Fibroblast of pulmonary artery (primary cell): ENCODE results near the gene RAP1GAP2.
A peak's percentile ranks its signal among the peaks of the same experiment; 100 is the strongest.

Source experiments
- DNase-seq: peaks from one replicate; pipeline ENCODE4 v3.0.0-alpha.2; 2010; ENCODE audit warnings: low read depth
- H3K4me3 ChIP-seq: replicated peaks from 2 replicates; pipeline ENCODE4 v1.5.1; 2011; ENCODE audit warnings: low read depth, mild to moderate bottlenecking, control low read depth, low read length, moderate library complexity
- CTCF ChIP-seq: IDR thresholded peaks from 2 replicates; pipeline ENCODE4 v1.5.1; 2011; ENCODE audit warnings: mild to moderate bottlenecking, control low read depth, low read length, inconsistent platforms; ENCODE audit errors: missing control alignments

Gene RAP1GAP2

GRCh38 chr17:2822358-2822757, 26.1 kb downstream of the RAP1GAP2 start:
- no peak for TF ChIP-seq CTCF
- DNase-seq: no peak

GRCh38 chr17:2825253-2825970, 29.2 kb downstream of the RAP1GAP2 start:
- no peak for TF ChIP-seq CTCF
- no peak overlapping the region for H3K4me3 ChIP-seq
- no peak for DNase-seq

More at GRCh38 chr17:2822358-2822757, 26.1 kb downstream of the RAP1GAP2 start:
- no peak overlapping the region for H3K4me3 ChIP-seq

GRCh38 chr17:2828397-2829038, 32.3 kb downstream of the RAP1GAP2 start:
- TF ChIP-seq CTCF: peak; percentile 85
- DNase-seq: peak; percentile 44
- H3K4me3 ChIP-seq: no peak overlapping the region

- H3K4me3 ChIP-seq: no peak overlapping the region
- TF ChIP-seq CTCF: no peak
- DNase-seq: no peak
These were observed 34.4 kb downstream of the RAP1GAP2 start for GRCh38 chr17:2830678-2831077.

- DNase-seq: no peak
- no peak overlapping the region for H3K4me3 ChIP-seq
- TF ChIP-seq CTCF: no peak
These were observed 39.5 kb downstream of the RAP1GAP2 start for GRCh38 chr17:2835780-2836179.

- TF ChIP-seq CTCF: no peak
- DNase-seq: no peak
- H3K4me3 ChIP-seq: no peak overlapping the region
These were observed 40.9 kb downstream of the RAP1GAP2 start for GRCh38 chr17:2837147-2837561.
